ENCODE measurements around the gene ACACB.

Gene ACACB

DNA sequence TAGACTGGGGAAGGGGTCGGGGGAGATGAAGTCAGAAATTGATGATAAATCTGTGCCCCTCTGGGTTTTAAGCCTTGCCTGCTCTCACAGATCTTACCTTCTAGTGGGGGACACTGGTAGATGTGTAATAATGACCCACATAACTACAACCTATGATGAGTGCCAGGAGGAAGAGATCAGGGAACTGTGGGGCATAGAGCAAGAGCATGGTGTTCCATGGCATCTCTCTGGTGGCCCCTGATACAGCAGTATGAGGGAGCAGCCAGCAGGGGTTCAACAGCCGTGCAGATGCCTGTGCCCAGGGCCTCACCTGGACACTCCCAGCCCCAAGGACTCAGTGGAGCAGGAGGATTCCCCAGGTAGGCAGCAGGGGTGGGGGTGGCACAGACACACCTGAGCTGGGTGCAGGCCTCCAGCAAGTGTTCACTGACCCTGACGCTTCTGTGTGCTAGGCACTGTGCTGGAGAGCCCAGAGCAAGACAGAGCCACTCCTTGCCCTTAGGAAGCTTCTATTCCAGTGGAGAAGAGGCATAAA is 5.0 kb downstream of the ACACB start:
- TF ChIP-seq CTCF (IDR thresholded peaks at IDR 0.05): no peak

GRCh38 chr12:109124878-109125648 is 8.7 kb downstream of the ACACB start:
- no peak for TF ChIP-seq CTCF (IDR thresholded peaks at IDR 0.05)

- no peak for TF ChIP-seq CTCF (IDR thresholded peaks at IDR 0.05)
Measured at GRCh38 chr12:109125791-109126190, 9.4 kb downstream of the ACACB start.

GRCh38 chr12:109126784-109127183 is 10.4 kb downstream of the ACACB start:
- TF ChIP-seq CTCF (IDR thresholded peaks at IDR 0.05): no peak

DNA sequence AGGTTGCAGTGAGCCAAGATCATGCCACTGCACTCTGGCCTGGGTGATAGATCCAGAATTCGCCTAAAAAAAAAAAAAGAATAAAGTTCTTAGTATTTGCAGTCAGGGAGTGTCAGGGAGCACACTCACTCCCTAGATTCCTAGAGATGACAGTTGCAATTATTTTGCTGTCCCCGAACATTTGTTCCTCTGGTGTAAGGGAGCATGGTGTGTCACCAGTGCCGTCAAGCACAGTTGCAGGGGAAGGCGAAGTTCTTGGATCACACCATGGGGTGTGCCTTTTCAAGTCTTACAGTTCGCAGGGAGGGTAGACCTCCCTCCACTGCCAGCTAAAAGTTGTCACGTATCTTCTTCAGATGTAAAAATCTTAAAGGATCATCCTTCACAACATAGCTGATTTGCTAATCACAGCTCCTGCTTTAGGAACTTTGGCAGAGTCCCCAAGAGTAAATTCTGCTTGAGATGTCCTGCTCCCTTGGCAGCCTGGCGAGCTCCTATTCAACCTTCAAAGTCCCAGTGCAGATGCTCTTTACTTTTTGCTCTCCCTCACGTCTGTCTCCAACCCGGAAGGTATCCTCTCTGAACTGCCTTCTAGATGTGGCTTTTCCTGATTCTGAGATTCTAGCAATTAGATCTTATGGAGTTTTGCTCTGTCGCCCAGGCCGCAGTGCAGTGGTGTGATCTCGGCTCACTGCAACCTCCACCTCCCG is 11.3 kb downstream of the ACACB start:
- TF ChIP-seq CTCF (IDR thresholded peaks at IDR 0.05): no peak

- no peak for TF ChIP-seq CTCF (IDR thresholded peaks at IDR 0.05)
Measured at GRCh38 chr12:109130297-109131153, 14.1 kb downstream of the ACACB start.
